NCI-H2196 treated with DMSO at 0.1 percent for 48 hours (cell line): ENCODE data around the gene CFAP299.
"Not testable (repeated sequence)": the region's sequence is repeated elsewhere in the genome, so short reads cannot be mapped to it uniquely, and the experiment has no call there.

Experiments used
- DNase-seq: peaks from one replicate; lab custom pipeline; 2025; ENCODE audit not compliant: unreplicated experiment; lab: John Stamatoyannopoulos, UW

Gene CFAP299

DNA sequence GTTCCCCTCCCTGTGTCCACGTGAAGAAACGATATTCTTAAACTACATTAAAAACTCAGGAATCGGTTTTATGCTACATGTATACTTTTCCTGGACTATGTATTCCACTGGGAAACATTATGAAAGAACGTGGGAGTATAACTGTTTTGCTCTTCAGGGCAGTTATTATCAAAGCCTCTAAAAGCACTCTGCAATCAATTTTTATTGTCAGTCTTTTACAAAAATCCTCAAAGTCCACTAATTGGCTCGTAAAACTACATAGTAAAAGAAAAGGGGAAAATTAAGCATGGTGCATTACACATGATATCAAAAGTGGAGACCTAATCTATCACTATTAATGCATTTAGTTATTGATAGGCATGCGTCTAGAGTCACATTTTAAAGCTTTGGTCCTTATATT is 11.4 kb upstream of the CFAP299 start:
- DNase-seq, result no peak

- no peak for DNase-seq
Measured at GRCh38 chr4:80331693-80332092, 3.8 kb upstream of the CFAP299 start.

DNA sequence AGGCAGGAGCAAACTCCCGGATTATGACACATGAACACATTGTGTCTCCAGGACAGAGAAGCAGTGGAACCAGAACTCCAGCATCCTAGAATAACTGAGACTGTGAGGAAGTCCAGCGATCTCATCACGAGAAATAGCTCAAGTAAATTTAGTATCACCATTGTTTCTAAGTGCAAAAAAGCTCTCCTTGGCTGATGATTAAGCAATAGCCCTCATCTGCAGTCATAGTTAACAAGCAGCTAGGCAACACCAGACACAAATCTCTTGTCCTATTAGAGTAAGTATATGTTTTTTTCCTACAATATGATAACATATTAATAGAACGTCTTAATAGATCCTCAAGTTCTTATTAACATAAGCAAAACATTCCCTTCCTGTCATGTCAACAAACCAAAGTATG is 2.4 kb upstream of the CFAP299 start:
- DNase-seq, result no peak

- no peak for DNase-seq
Measured at GRCh38 chr4:80334568-80334967, 962 bp upstream of the CFAP299 start.

- DNase-seq, result no peak
Measured at GRCh38 chr4:80335226-80335553, 340 bp upstream of the CFAP299 start.

- DNase-seq, result no peak
Measured at GRCh38 chr4:80336582-80336981, 1.1 kb downstream of the CFAP299 start.

GRCh38 chr4:80340036-80340435 is 4.5 kb downstream of the CFAP299 start:
- no peak for DNase-seq

DNA sequence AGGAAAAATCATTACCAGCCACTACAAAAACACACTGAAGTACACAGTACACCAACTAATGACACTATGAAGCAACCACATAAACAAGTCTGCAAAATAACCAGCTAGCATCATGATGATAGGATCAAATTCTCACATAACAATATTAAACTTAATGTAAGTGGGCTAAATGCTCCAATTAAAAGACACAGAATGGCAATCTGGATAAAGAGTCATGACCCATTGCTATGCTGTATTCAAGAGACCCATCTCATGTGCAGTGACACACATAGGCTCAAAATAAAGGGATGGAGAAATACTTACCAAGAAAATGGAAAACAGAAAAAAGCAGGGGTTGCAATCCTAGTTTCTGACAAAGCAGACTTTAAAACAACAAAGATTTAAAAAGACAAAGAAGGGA is 7.2 kb downstream of the CFAP299 start:
- DNase-seq, result not testable (repeated sequence)

GRCh38 chr4:80343887-80344286 is 8.4 kb downstream of the CFAP299 start:
- DNase-seq, result no peak

DNA sequence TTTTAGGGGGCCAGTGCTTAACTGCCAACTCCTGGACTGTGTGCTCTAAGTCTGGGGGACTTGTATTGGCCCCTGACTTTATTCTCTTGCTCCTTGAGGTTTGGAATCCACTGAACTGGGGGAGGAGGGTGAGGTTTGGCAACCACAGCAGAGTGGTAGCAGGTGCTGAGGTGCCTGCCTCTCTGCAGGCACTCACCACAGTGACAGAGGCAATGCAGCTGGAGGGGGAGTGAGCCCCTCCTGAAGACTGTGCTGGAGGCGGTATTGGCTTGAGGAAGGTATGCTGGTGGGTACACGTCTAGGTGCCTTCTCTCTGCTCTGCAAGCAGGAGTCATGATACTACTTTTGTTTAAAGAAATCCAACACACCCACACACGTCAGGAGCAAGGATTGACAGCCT is 24.6 kb downstream of the CFAP299 start:
- no peak for DNase-seq

DNA sequence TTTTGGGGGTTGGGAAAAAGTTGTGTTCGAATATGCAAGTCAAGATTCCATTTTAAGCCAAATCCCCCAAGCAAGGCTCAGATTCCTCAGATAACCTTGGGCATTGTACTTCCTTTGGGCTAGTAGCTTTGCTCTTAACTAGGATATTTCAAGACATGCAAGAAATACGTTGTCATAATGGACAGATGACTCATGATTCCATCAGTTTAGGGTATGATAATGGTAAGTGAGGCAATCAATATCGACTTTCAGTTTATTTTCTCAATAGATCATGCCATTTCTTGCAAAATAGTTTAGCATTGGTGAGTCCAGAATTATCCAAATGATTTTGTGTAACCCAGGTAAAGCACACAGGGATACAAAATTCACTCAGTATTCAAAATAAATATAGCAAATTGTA is 25.4 kb downstream of the CFAP299 start:
- DNase-seq, result no peak

GRCh38 chr4:80361329-80361900 is 25.9 kb downstream of the CFAP299 start:
- no peak for DNase-seq

- DNase-seq, result no peak
Measured at GRCh38 chr4:80362578-80363181, 27.1 kb downstream of the CFAP299 start.

- no peak for DNase-seq
Measured at GRCh38 chr4:80365928-80366327, 30.4 kb downstream of the CFAP299 start.

DNA sequence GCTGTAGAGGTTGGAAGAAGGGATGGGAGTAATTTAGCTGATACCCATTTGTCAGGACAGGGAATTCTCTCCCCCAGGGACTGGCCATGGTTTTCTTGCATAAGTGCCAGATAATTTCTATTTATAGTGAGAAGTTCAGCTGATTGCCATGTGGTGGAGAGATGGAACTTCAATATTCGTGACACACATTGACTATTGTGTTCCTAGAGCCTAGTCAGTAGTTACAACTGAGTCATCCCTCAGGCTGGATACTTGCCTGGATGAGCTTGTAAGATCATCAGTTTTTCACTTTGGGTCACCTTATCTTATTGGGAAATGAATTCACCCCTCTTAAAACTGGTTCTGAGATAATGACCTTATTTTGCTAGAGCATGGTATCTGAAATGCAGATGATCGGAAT is 32.2 kb downstream of the CFAP299 start:
- no peak for DNase-seq

DNA sequence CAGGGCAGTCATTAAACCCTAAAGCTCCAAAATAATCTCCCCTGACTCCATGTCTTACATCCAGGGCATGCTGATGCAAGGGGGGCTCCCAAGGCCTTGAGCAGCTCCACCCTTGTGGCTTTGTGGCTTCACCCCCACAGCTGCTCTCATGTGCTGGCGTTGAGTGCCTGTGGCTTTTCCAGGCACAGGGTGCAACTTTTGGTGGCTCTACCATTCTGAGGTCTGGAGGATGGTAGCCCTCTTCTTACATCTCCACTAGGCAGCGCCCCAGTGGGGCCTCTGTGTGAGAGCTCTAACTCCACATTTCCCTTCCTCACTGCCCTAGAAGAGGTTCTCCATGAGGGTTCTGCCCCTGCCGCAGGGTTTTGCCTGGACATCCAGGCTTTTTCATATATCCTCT is 35.1 kb downstream of the CFAP299 start:
- DNase-seq, result no peak

DNA sequence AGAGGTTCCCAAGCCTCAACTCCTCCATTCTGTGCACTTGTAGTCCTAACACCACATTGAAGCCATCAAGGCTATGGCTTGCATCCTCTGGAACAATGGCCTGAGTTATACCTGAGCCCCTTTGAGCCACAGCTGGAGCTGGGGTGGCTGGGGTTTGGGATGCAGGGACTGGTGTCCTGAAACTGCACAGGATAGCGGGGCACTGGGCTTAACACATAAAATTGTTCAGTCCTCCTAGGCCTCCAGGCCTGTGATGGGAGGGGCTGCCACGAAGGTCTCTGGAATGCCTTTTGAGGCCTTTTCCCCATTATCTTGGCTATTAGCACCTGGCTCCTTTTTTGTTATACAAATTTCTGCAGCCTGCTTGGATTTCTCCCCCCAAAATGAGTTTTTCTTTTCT is 35.5 kb downstream of the CFAP299 start:
- no peak for DNase-seq

DNA sequence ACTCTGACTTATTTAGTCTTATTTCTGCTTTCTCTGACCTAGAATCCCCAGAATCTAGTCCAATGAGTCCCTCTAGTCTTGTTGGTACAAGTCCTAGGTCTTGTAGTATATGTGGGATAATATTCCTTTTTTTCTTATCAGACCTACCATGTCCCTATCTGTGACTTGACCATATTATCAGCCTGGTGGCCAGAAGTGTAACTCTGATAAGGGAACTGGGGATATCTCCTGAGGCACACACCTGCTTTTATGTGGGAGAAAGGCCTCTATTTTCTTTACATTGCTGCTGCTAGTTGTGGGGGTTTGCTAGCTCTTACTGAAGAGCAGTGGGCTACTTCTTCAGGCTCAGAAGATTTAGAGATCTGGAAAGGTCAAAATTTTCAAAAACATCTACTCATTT is 38.6 kb downstream of the CFAP299 start:
- DNase-seq, result no peak

DNA sequence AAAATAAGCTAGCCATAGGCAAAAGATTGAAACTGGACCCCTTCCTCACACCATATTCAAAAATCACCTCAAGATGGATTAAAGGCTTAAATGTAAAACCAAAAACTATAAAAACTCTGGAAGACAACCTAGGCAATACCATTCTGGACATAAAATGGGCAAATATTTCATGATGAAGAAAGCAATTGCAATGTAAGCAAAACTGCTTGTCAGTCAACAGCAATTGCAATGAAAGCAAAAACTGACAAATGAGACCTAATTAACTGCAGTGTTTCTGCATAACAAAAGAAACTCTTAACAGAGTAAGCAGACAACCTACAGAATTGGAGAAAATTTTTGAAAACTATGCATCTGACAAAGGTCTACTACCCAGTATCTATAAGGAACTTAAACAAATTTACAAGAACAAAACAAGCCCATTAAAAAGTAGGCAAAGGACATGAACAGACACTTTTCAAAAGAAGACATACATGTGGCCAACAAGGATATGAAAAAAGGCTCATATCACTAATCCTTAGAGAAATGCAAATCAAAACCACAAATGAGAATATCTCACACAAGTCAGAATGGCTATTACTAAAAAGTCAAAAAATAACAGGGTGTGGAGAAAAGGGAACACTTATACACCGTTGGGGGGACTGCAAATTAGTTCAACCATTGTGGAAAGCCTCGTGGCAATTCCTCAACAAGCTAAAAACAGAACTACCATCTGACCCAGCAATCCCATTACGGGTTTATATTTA is 46.7 kb downstream of the CFAP299 start:
- DNase-seq, result no peak

GRCh38 chr4:80385397-80386280 is 50.1 kb downstream of the CFAP299 start:
- DNase-seq, result no peak

- DNase-seq, result no peak
Measured at GRCh38 chr4:80386281-80386886, 50.9 kb downstream of the CFAP299 start.
